ENCODE results near the gene SAPCD2. TPM values are rescaled to one million over a fixed set of nuclear protein-coding genes. Genes with fewer than 3 reads are reported as not detected.

The SAPCD2 gene
- total RNA-seq, 2 donors from 2014 or later: 20.8 to 24.9 TPM

DNA sequence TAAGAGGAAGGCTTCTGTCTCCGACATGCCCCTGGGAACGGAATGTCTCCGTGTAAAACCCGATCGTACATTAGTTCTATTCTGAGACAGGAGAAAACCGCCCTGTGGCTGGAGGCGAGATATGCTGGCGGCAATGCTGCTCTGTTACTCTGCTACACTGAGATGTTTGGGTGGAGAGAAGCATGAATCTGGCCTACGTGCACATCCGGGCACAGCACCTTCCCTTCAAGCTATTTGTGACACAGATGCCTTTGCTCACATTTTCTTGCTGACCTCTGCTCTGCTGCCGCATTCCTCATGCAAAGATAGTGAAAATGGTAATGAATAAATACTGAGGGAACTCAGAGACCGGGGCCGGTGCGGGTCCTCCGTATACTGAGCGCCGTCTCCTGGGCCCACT lies 46.4 kb upstream of the SAPCD2 start:
- no peak overlapping the region for H3K27ac Mint-ChIP-seq
- H3K36me3 Mint-ChIP-seq (ENCODE audit: low read depth): no peaks in the 10 kb centered on the region
- TF ChIP-seq, protein P1, sequence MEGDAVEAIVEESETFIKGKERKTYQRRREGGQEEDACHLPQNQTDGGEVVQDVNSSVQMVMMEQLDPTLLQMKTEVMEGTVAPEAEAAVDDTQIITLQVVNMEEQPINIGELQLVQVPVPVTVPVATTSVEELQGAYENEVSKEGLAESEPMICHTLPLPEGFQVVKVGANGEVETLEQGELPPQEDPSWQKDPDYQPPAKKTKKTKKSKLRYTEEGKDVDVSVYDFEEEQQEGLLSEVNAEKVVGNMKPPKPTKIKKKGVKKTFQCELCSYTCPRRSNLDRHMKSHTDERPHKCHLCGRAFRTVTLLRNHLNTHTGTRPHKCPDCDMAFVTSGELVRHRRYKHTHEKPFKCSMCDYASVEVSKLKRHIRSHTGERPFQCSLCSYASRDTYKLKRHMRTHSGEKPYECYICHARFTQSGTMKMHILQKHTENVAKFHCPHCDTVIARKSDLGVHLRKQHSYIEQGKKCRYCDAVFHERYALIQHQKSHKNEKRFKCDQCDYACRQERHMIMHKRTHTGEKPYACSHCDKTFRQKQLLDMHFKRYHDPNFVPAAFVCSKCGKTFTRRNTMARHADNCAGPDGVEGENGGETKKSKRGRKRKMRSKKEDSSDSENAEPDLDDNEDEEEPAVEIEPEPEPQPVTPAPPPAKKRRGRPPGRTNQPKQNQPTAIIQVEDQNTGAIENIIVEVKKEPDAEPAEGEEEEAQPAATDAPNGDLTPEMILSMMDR (conservative IDR thresholded peaks at IDR 0.05): no peak
- no peak for DNase-seq
- WGBS, 2 experiments (ENCODE audit: insufficient coverage in 1 of 2, insufficient read length in 1 of 2): 84 to 91% methylated on average over 15 to 17 of the region's 17 CpGs
- H3K4me1 Mint-ChIP-seq: peaks cover 7% of the 10 kb centered on the region
- H3K4me3 ChIP-seq (ENCODE audit: low read length): no peak overlapping the region
- H3K4me3 Mint-ChIP-seq: no peak overlapping the region
- H3K9me3 Mint-ChIP-seq: peaks cover 7% of the 10 kb centered on the region
- H3K36me3 ChIP-seq (ENCODE audit: control insufficient read depth, insufficient read depth, low read length): no peaks in the 10 kb centered on the region
- H3K4me1 ChIP-seq (ENCODE audit: control insufficient read depth, insufficient read depth, low read length): peaks cover 4% of the 10 kb centered on the region
- no peaks in the 10 kb centered on the region for H3K9me3 ChIP-seq (ENCODE audit: control insufficient read depth, low read length)
- no peak overlapping the region for H3K27ac ChIP-seq (ENCODE audit: low read depth, low read length)
- H3K27me3 Mint-ChIP-seq (ENCODE audit: insufficient read depth): peaks cover 46% of the 10 kb centered on the region
- no peak overlapping the region for H3K9ac ChIP-seq (ENCODE audit: extremely low read depth, low read length, poor library complexity, severe bottlenecking)
- peaks cover 28% of the 10 kb centered on the region for H3K27me3 ChIP-seq (ENCODE audit: control insufficient read depth, insufficient read depth, low read length, poor library complexity, severe bottlenecking)

DNA sequence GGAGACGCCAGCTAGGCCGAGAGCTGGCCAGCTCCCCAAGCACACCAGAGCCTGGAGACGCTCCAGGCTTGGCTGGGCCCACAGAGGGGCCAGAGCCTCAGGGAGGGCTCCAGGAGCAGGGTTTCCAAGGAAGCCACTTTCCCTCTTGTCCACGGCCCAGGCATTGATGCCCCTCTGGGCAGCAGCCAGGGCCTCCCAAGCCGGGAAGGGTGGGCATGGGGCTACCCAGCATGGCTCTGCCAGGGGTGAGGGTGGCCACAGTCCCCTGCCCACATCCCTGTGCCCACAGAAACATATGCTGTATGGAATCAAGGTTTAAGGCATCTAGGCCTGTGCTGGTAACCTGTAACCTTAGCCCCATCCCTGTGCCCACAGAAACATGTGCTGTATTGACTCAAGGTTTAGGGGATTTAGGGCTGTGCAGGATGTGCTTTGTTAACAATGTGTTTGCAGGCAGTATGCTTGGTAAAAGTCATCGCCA lies 45.7 kb upstream of the SAPCD2 start:
- no peak overlapping the region for H3K4me3 ChIP-seq (ENCODE audit: low read length)
- Mint-ChIP-seq H3K36me3 (ENCODE audit: low read depth) (no peaks in the 10 kb centered on the region), H3K9me3 (peaks cover 7% of the 10 kb centered on the region), H3K27me3 (ENCODE audit: insufficient read depth) (peaks cover 46% of the 10 kb centered on the region), H3K4me1 (peaks cover 7% of the 10 kb centered on the region), H3K27ac (no peak overlapping the region), H3K4me3 (no peak overlapping the region)
- peaks cover 4% of the 10 kb centered on the region for H3K4me1 ChIP-seq (ENCODE audit: control insufficient read depth, insufficient read depth, low read length)
- TF ChIP-seq, protein P1 (conservative IDR thresholded peaks at IDR 0.05): no peak
- no peak overlapping the region for H3K27ac ChIP-seq (ENCODE audit: low read depth, low read length)
- H3K36me3 ChIP-seq (ENCODE audit: control insufficient read depth, insufficient read depth, low read length): no peaks in the 10 kb centered on the region
- no peak for DNase-seq
- H3K9ac ChIP-seq (ENCODE audit: extremely low read depth, low read length, poor library complexity, severe bottlenecking): no peak overlapping the region
- H3K9me3 ChIP-seq (ENCODE audit: control insufficient read depth, low read length): no peaks in the 10 kb centered on the region
- WGBS, 2 experiments (ENCODE audit: insufficient coverage in 1 of 2, insufficient read length in 1 of 2): 64 to 74% methylated on average over 5 to 6 of the region's 6 CpGs
- H3K27me3 ChIP-seq (ENCODE audit: control insufficient read depth, insufficient read depth, low read length, poor library complexity, severe bottlenecking): peaks cover 28% of the 10 kb centered on the region

DNA sequence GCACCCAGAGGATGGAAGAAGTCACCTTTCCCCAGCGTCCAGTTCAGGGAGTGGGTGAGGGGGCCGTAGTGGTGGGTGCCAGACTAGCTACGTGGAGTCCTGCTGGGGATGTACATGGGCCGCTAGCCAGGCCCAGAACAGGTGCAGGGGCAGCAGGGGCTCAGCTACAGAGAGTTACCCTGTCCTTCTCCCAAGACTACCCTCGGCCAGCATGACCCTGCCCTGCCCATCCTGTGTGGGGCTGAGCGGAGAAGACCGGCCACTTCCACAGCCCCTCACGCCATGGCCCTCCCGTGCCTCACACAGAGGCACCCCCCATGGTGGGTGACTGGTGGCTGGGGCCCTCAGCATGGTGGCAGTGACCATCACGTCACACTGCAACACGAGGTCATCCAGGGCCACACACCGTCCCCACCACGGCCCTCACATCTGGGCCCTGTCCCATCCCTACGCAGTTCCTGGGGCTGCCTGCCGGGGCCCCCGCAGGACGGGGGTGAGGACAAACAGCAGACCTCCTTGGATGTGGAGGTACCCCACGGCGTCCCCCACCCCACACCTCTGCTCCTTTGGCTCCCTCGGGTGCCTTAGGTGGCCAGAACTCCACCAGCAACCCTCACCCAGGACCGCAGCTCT lies 45.2 kb upstream of the SAPCD2 start:
- Histone ChIP-seq H3K9me3 (ENCODE audit: control insufficient read depth, low read length) (no peaks in the 10 kb centered on the region), H3K4me1 (ENCODE audit: control insufficient read depth, insufficient read depth, low read length) (peaks cover 4% of the 10 kb centered on the region), H3K27ac (ENCODE audit: low read depth, low read length) (no peak overlapping the region), H3K27me3 (ENCODE audit: control insufficient read depth, insufficient read depth, low read length, poor library complexity, severe bottlenecking) (peaks cover 28% of the 10 kb centered on the region), H3K4me3 (ENCODE audit: low read length) (no peak overlapping the region), H3K9ac (ENCODE audit: extremely low read depth, low read length, poor library complexity, severe bottlenecking) (no peak overlapping the region), H3K36me3 (ENCODE audit: control insufficient read depth, insufficient read depth, low read length) (no peaks in the 10 kb centered on the region)
- Mint-ChIP-seq H3K27me3 (ENCODE audit: insufficient read depth) (peaks cover 46% of the 10 kb centered on the region), H3K4me1 (peaks cover 7% of the 10 kb centered on the region), H3K4me3 (peak overlapping the region; percentile 15), H3K27ac (no peak overlapping the region), H3K9me3 (peaks cover 7% of the 10 kb centered on the region), H3K36me3 (ENCODE audit: low read depth) (no peaks in the 10 kb centered on the region)
- DNase-seq: no peak
- TF ChIP-seq, protein P1 (conservative IDR thresholded peaks at IDR 0.05): peak; percentile 33
- 89 to 90% methylated on average over 4 to 21 of the region's 21 CpGs for WGBS, 2 experiments (ENCODE audit: insufficient coverage in 1 of 2, insufficient read length in 1 of 2)

Data from endodermal cell (in vitro differentiated cells).